HK-2 (cell line): ENCODE data around the gene STXBP5.
"Not testable (repeated sequence)": the region's sequence is repeated elsewhere in the genome, so short reads cannot be mapped to it uniquely, and the experiment has no call there.

ENCODE experiments used
- DNase-seq: peaks from one replicate; pipeline ENCODE4 v3.0.0-alpha.2; 2018; ENCODE audit not compliant: unreplicated experiment

The STXBP5 gene

GRCh38 chr6:147246853-147247635, 42.8 kb downstream of the STXBP5 start:
- no peak for DNase-seq

- no peak for DNase-seq
Observed at GRCh38 chr6:147248859-147249258, 44.6 kb downstream of the STXBP5 start.

- no peak for DNase-seq
Observed at GRCh38 chr6:147251072-147251471, 46.9 kb downstream of the STXBP5 start.

GRCh38 chr6:147254929-147255473, 50.8 kb downstream of the STXBP5 start:
- DNase-seq, result not testable (repeated sequence)

GRCh38 chr6:147255948-147256674, 51.9 kb downstream of the STXBP5 start:
- DNase-seq, result no peak

- no peak for DNase-seq
Observed at GRCh38 chr6:147257760-147258159, 53.5 kb downstream of the STXBP5 start.

GRCh38 chr6:147260091-147260490, 55.9 kb downstream of the STXBP5 start:
- DNase-seq, result no peak

- no peak for DNase-seq
Observed at GRCh38 chr6:147262946-147263345, 58.7 kb downstream of the STXBP5 start.

GRCh38 chr6:147266821-147267220, 62.6 kb downstream of the STXBP5 start:
- no peak for DNase-seq

- no peak for DNase-seq
Observed at GRCh38 chr6:147267658-147268057, 63.4 kb downstream of the STXBP5 start.

- no peak for DNase-seq
Observed at GRCh38 chr6:147268254-147268653, 64.0 kb downstream of the STXBP5 start.

GRCh38 chr6:147274012-147274411, 69.8 kb downstream of the STXBP5 start:
- DNase-seq, result no peak

GRCh38 chr6:147274776-147275175, 70.6 kb downstream of the STXBP5 start:
- no peak for DNase-seq

- DNase-seq, result no peak
Observed at GRCh38 chr6:147278891-147279290, 74.7 kb downstream of the STXBP5 start.

GRCh38 chr6:147279427-147279826, 75.2 kb downstream of the STXBP5 start:
- no peak for DNase-seq

GRCh38 chr6:147281895-147282565, 77.8 kb downstream of the STXBP5 start:
- no peak for DNase-seq

- no peak for DNase-seq
Observed at GRCh38 chr6:147282566-147282959, 78.3 kb downstream of the STXBP5 start.

- peak; percentile 18 for DNase-seq
Observed at GRCh38 chr6:147283460-147283859, 79.2 kb downstream of the STXBP5 start.

- no peak for DNase-seq
Observed at GRCh38 chr6:147285087-147285855, 81.1 kb downstream of the STXBP5 start.

GRCh38 chr6:147287869-147288271, 83.7 kb downstream of the STXBP5 start:
- DNase-seq, result peak; percentile 14

- DNase-seq, result no peak
Observed at GRCh38 chr6:147297124-147297523, 92.9 kb downstream of the STXBP5 start.
